Parathyroid adenoma (tissue), 2 donors: ENCODE data around the gene C1QL4.

Experiments
- H2AFZ ChIP-seq: fragments of 300-600 bp; sonication (generic); one replicate; pipeline ENCODE4 v1.7.0; 2017; ENCODE audit warnings: antibody characterized with exemption, mild to moderate bottlenecking
- H3K27ac ChIP-seq: fragments of 300-600 bp; sonication (generic); one replicate; pipeline ENCODE4 v1.7.0; 2017
- H3K27me3 ChIP-seq: fragments of 300-600 bp; sonication (generic); one replicate; pipeline ENCODE4 v1.7.0; 2017; ENCODE audit warnings: low read length; ENCODE audit not compliant: control insufficient read depth, insufficient read depth
- H3K36me3 ChIP-seq: fragments of 300-600 bp; sonication (generic); one replicate; pipeline ENCODE4 v1.7.0; 2017; ENCODE audit warnings: low read length; ENCODE audit not compliant: control insufficient read depth, insufficient read depth
- H3K4me1 ChIP-seq: fragments of 300-600 bp; sonication (generic); one replicate; pipeline ENCODE4 v1.7.0; 2017; ENCODE audit warnings: control low read depth
- H3K4me2 ChIP-seq: fragments of 300-600 bp; sonication (generic); one replicate; pipeline ENCODE4 v1.7.0; 2017; ENCODE audit warnings: low read length
- H3K4me3 ChIP-seq: fragments of 300-600 bp; sonication (generic); one replicate; pipeline ENCODE4 v1.7.0; 2017; ENCODE audit warnings: low read depth, low read length
- H3K79me2 ChIP-seq: fragments of 300-600 bp; sonication (generic); one replicate; pipeline ENCODE4 v1.7.0; 2017; ENCODE audit warnings: control low read depth
- H3K9ac ChIP-seq: fragments of 300-600 bp; sonication (generic); one replicate; pipeline ENCODE4 v1.7.0; 2017; ENCODE audit warnings: mild to moderate bottlenecking
- H3K9me3 ChIP-seq: fragments of 300-600 bp; sonication (generic); one replicate; pipeline ENCODE4 v1.7.0; 2017; ENCODE audit warnings: low read length; ENCODE audit not compliant: control insufficient read depth
- CTCF ChIP-seq: fragments of 300-600 bp; sonication (generic); IDR thresholded peaks from one replicate; pipeline ENCODE4 v1.7.0; 2017; ENCODE audit warnings: antibody characterized with exemption, mild to moderate bottlenecking
- donor health status: primary hyperparathyroidism.

C1QL4 gene

GRCh38 chr12:49341777-49342065 lies 4.7 kb upstream of the C1QL4 start:
- Histone ChIP-seq H2AFZ (peak overlapping the region; percentile 77), H3K36me3 (no peaks in the 10 kb centered on the region), H3K4me2 (peak overlapping the region; percentile 46), H3K4me3 (no peak overlapping the region), H3K9ac (no peak overlapping the region), H3K9me3 (no peaks in the 10 kb centered on the region), H3K27ac (no peak overlapping the region), H3K4me1 (peaks cover 25% of the 10 kb centered on the region), H3K27me3 (no peaks in the 10 kb centered on the region), H3K79me2 (no peaks in the 10 kb centered on the region)
- no peak for TF ChIP-seq CTCF

- Histone ChIP-seq H3K9ac (no peak overlapping the region), H3K4me1 (peaks cover 22% of the 10 kb centered on the region), H3K27ac (no peak overlapping the region), H3K4me2 (no peak overlapping the region), H3K36me3 (no peaks in the 10 kb centered on the region), H3K79me2 (no peaks in the 10 kb centered on the region), H3K4me3 (no peak overlapping the region), H3K27me3 (no peaks in the 10 kb centered on the region), H2AFZ (no peak overlapping the region), H3K9me3 (no peaks in the 10 kb centered on the region)
- no peak for TF ChIP-seq CTCF
Measured at GRCh38 chr12:49340971-49341776, 4.2 kb upstream of the C1QL4 start.

GRCh38 chr12:49340095-49340870 lies 3.3 kb upstream of the C1QL4 start:
- no peak for TF ChIP-seq CTCF
- Histone ChIP-seq H2AFZ (no peak overlapping the region), H3K27ac (no peak overlapping the region), H3K4me2 (no peak overlapping the region), H3K4me3 (no peak overlapping the region), H3K27me3 (no peaks in the 10 kb centered on the region), H3K9ac (no peak overlapping the region), H3K9me3 (no peaks in the 10 kb centered on the region), H3K36me3 (no peaks in the 10 kb centered on the region), H3K4me1 (peaks cover 17% of the 10 kb centered on the region), H3K79me2 (no peaks in the 10 kb centered on the region)

GRCh38 chr12:49339464-49339861 lies 2.5 kb upstream of the C1QL4 start:
- Histone ChIP-seq H3K27me3 (no peaks in the 10 kb centered on the region), H3K9me3 (no peaks in the 10 kb centered on the region), H2AFZ (no peak overlapping the region), H3K4me3 (no peak overlapping the region), H3K4me2 (no peak overlapping the region), H3K4me1 (peaks cover 17% of the 10 kb centered on the region), H3K27ac (no peak overlapping the region), H3K36me3 (no peaks in the 10 kb centered on the region), H3K9ac (no peak overlapping the region), H3K79me2 (no peaks in the 10 kb centered on the region)
- TF ChIP-seq CTCF: no peak
